Activated CD4-positive, alpha-beta T cell treated with anti-CD3 and anti-CD28 coated beads, Interleukin-2, amount 10 ng/mL, durations not matched to agents 7 days and 5 days (primary cell): ENCODE measurements around the gene HIVEP3. TPM values are rescaled to one million over a fixed set of nuclear protein-coding genes. Genes with fewer than 3 reads are reported as not detected.

ENCODE experiments used
- CTCF ChIA-PET: fragments of 350-600 bp; sonication (Branson Sonifier 250); formaldehyde crosslinking; loops from one replicate; lab custom pipeline; 2021; ENCODE audit warnings: antibody characterized with exemption; lab: Charles Lee
- POLR2A ChIA-PET: fragments of 350-600 bp; sonication (Branson Sonifier 250); formaldehyde crosslinking; loops from one replicate; lab custom pipeline; 2021; ENCODE audit warnings: antibody characterized with exemption; lab: Charles Lee
- DNase-seq: peaks from one replicate; pipeline ENCODE4 v3.0.0-alpha.2; 2020
- H3K27ac Mint-ChIP-seq: one replicate; pipeline ENCODE4 v1.8.0; 2021; ENCODE audit warnings: mild to moderate bottlenecking, moderate library complexity, mixed read lengths
- H3K27me3 Mint-ChIP-seq: one replicate; pipeline ENCODE4 v1.8.0; 2021; ENCODE audit warnings: mixed read lengths
- H3K36me3 Mint-ChIP-seq: one replicate; pipeline ENCODE4 v1.8.0; 2021; ENCODE audit warnings: low read depth, mixed read lengths
- H3K4me1 Mint-ChIP-seq: one replicate; pipeline ENCODE4 v1.8.0; 2021; ENCODE audit warnings: mixed read lengths
- H3K4me3 Mint-ChIP-seq: one replicate; pipeline ENCODE4 v1.8.0; 2021; ENCODE audit warnings: mild to moderate bottlenecking, moderate library complexity, mixed read lengths
- H3K9me3 Mint-ChIP-seq: one replicate; pipeline ENCODE4 v1.8.0; 2021; ENCODE audit warnings: mixed read lengths
- total RNA-seq, 2 experiments: library from RNA; stranded (reverse); gene quantifications; one replicate each; pipeline ENCODE4 v1.2.3, GENCODE V29; 2021

The HIVEP3 gene
- total RNA-seq, 2 experiments from 2014 or later = 18.4 to 21.5 TPM

GRCh38 chr1:41640141-41640751 lies 278.5 kb downstream of the HIVEP3 start:
- peaks cover 2% of the 10 kb centered on the region for H3K36me3 Mint-ChIP-seq
- DNase-seq = no peak
- no peak overlapping the region for H3K4me3 Mint-ChIP-seq
- ChIA-PET POLR2A (interaction anchor here (0.5 kb wide), 1 partner anchor 345 kb away, joined by 4 read pairs; no protein-coding TSS in a partner anchor), CTCF (interaction anchor here (0.9 to 1.9 kb wide), 3 partner anchors 9 to 20 kb away, joined by 3 to 6 read pairs (median 4); no protein-coding TSS in a partner anchor)
- H3K27ac Mint-ChIP-seq = peak overlapping the region; percentile 5
- H3K27me3 Mint-ChIP-seq = no peaks in the 10 kb centered on the region
- H3K4me1 Mint-ChIP-seq = peaks cover 3% of the 10 kb centered on the region
- H3K9me3 Mint-ChIP-seq = no peaks in the 10 kb centered on the region

GRCh38 chr1:41639332-41639936 lies 279.3 kb downstream of the HIVEP3 start:
- Mint-ChIP-seq H3K4me3 (no peak overlapping the region), H3K36me3 (peaks cover 2% of the 10 kb centered on the region), H3K4me1 (peaks cover 6% of the 10 kb centered on the region), H3K27me3 (no peaks in the 10 kb centered on the region), H3K27ac (peak overlapping the region; percentile 69), H3K9me3 (no peaks in the 10 kb centered on the region)
- no peak for DNase-seq
- POLR2A ChIA-PET = no interaction called here
- CTCF ChIA-PET = interaction anchor here (0.9 to 1.9 kb wide), 6 partner anchors 12 to 19 kb away, joined by 3 to 6 read pairs (median 4); no protein-coding TSS in a partner anchor

- Mint-ChIP-seq H3K4me1 (peaks cover 17% of the 10 kb centered on the region), H3K4me3 (no peak overlapping the region), H3K36me3 (peaks cover 2% of the 10 kb centered on the region), H3K9me3 (no peaks in the 10 kb centered on the region), H3K27me3 (no peaks in the 10 kb centered on the region), H3K27ac (peak overlapping the region; percentile 71)
- POLR2A ChIA-PET = no interaction called here
- no peak for DNase-seq
- CTCF ChIA-PET = interaction anchor here (0.9 to 1.9 kb wide), 5 partner anchors 13 to 21 kb away, joined by 3 to 6 read pairs (median 5); no protein-coding TSS in a partner anchor
These were observed 280.4 kb downstream of the HIVEP3 start for GRCh38 chr1:41638086-41639024.

- DNase-seq = no peak
- Mint-ChIP-seq H3K27ac (no peak overlapping the region), H3K27me3 (no peaks in the 10 kb centered on the region), H3K9me3 (no peaks in the 10 kb centered on the region), H3K36me3 (peaks cover 2% of the 10 kb centered on the region), H3K4me3 (no peak overlapping the region), H3K4me1 (peaks cover 18% of the 10 kb centered on the region)
- POLR2A ChIA-PET = no interaction called here
- CTCF ChIA-PET = interaction anchor here (1.2 kb wide), 1 partner anchor 140 kb away, joined by 5 read pairs; no protein-coding TSS in a partner anchor
These were observed 281.4 kb downstream of the HIVEP3 start for GRCh38 chr1:41637367-41637766.

- H3K27ac Mint-ChIP-seq = no peak overlapping the region
- POLR2A ChIA-PET = no interaction called here
These were observed 285.0 kb downstream of the HIVEP3 start for GRCh38 chr1:41633764-41634163.

GRCh38 chr1:41632781-41633575 lies 285.7 kb downstream of the HIVEP3 start:
- DNase-seq = no peak
- H3K27ac Mint-ChIP-seq = no peak overlapping the region
- peaks cover 28% of the 10 kb centered on the region for H3K4me1 Mint-ChIP-seq
- peaks cover 12% of the 10 kb centered on the region for H3K36me3 Mint-ChIP-seq
- ChIA-PET POLR2A (no interaction called here), CTCF (no interaction called here)
- H3K27me3 Mint-ChIP-seq = no peaks in the 10 kb centered on the region
- no peaks in the 10 kb centered on the region for H3K9me3 Mint-ChIP-seq
- no peak overlapping the region for H3K4me3 Mint-ChIP-seq

More at GRCh38 chr1:41633764-41634163, 285.0 kb downstream of the HIVEP3 start:
- Mint-ChIP-seq H3K36me3 (peaks cover 7% of the 10 kb centered on the region), H3K4me3 (no peak overlapping the region), H3K4me1 (peaks cover 28% of the 10 kb centered on the region), H3K27me3 (no peaks in the 10 kb centered on the region), H3K9me3 (no peaks in the 10 kb centered on the region)
- DNase-seq = no peak
- CTCF ChIA-PET = no interaction called here

- no peak for DNase-seq
- Mint-ChIP-seq H3K4me1 (peaks cover 32% of the 10 kb centered on the region), H3K27ac (peak overlapping the region; percentile 55), H3K36me3 (peaks cover 15% of the 10 kb centered on the region), H3K27me3 (no peaks in the 10 kb centered on the region), H3K4me3 (no peak overlapping the region), H3K9me3 (no peaks in the 10 kb centered on the region)
- ChIA-PET POLR2A (no interaction called here), CTCF (no interaction called here)
These were observed 286.8 kb downstream of the HIVEP3 start for GRCh38 chr1:41631971-41632370.

GRCh38 chr1:41631154-41631553 lies 287.6 kb downstream of the HIVEP3 start:
- Mint-ChIP-seq H3K4me1 (peaks cover 30% of the 10 kb centered on the region), H3K27ac (no peak overlapping the region), H3K9me3 (no peaks in the 10 kb centered on the region), H3K27me3 (no peaks in the 10 kb centered on the region), H3K36me3 (peaks cover 15% of the 10 kb centered on the region), H3K4me3 (no peak overlapping the region)
- ChIA-PET CTCF (no interaction called here), POLR2A (no interaction called here)
- DNase-seq = no peak

GRCh38 chr1:41629571-41629970 lies 289.2 kb downstream of the HIVEP3 start:
- POLR2A ChIA-PET = no interaction called here

GRCh38 chr1:41629141-41629540 lies 289.6 kb downstream of the HIVEP3 start:
- no peaks in the 10 kb centered on the region for H3K9me3 Mint-ChIP-seq

More at GRCh38 chr1:41629571-41629970, 289.2 kb downstream of the HIVEP3 start:
- H3K9me3 Mint-ChIP-seq = no peaks in the 10 kb centered on the region
- peaks cover 27% of the 10 kb centered on the region for H3K4me1 Mint-ChIP-seq
- no peak overlapping the region for H3K27ac Mint-ChIP-seq
- DNase-seq = no peak
- peaks cover 18% of the 10 kb centered on the region for H3K36me3 Mint-ChIP-seq
- H3K4me3 Mint-ChIP-seq = no peak overlapping the region
- H3K27me3 Mint-ChIP-seq = no peaks in the 10 kb centered on the region
- CTCF ChIA-PET = no interaction called here

GRCh38 chr1:41627491-41628280 lies 291.0 kb downstream of the HIVEP3 start:
- ChIA-PET POLR2A (no interaction called here), CTCF (interaction anchor here (1.2 kb wide), 1 partner anchor 12 kb away, joined by 4 read pairs; no protein-coding TSS in a partner anchor)
- Mint-ChIP-seq H3K4me1 (peaks cover 33% of the 10 kb centered on the region), H3K27me3 (no peaks in the 10 kb centered on the region), H3K36me3 (peaks cover 18% of the 10 kb centered on the region), H3K9me3 (no peaks in the 10 kb centered on the region), H3K27ac (no peak overlapping the region), H3K4me3 (no peak overlapping the region)
- no peak for DNase-seq

More at GRCh38 chr1:41629141-41629540, 289.6 kb downstream of the HIVEP3 start:
- no peak for DNase-seq
- H3K36me3 Mint-ChIP-seq = peaks cover 18% of the 10 kb centered on the region
- CTCF ChIA-PET = no interaction called here
- no peak overlapping the region for H3K4me3 Mint-ChIP-seq
- no peaks in the 10 kb centered on the region for H3K27me3 Mint-ChIP-seq
- H3K27ac Mint-ChIP-seq = no peak overlapping the region
- POLR2A ChIA-PET = no interaction called here
- H3K4me1 Mint-ChIP-seq = peaks cover 27% of the 10 kb centered on the region
